GM19455 (cell line): ENCODE data around the gene WWOX.

Experiments used
- ATAC-seq: cut with Tn5 transposase; IDR thresholded peaks from one replicate; pipeline ENCODE4 v1.9.1; 2021; ENCODE audit not compliant: unreplicated experiment

Gene WWOX

DNA sequence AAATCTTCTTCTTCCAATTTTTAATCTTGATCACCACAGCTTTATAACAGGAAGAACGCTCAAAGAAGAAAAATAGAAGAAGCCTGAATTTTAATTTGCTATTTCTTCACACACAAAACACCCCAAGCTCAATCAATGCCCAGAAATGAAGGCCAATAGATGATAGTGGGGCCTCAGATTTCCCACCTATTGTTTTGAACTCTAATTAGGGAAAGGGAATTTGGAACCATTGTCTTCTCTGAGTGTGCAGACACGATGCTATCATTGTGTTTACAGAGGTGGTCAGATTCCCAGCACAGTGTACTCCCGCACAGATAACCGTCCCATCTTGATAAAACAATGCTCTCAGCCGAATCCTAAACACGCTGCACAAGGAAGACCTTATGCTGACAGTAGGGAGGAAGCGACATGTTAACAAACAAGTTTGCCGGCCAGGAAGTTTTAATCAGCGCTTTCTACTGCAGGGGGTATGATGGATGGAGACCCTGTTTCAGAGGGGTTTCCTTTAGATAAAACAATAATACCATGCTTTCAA, 816.4 kb downstream of the WWOX start:
- no peak for ATAC-seq

GRCh38 chr16:78916928-78917545, 817.6 kb downstream of the WWOX start:
- ATAC-seq: no peak

DNA sequence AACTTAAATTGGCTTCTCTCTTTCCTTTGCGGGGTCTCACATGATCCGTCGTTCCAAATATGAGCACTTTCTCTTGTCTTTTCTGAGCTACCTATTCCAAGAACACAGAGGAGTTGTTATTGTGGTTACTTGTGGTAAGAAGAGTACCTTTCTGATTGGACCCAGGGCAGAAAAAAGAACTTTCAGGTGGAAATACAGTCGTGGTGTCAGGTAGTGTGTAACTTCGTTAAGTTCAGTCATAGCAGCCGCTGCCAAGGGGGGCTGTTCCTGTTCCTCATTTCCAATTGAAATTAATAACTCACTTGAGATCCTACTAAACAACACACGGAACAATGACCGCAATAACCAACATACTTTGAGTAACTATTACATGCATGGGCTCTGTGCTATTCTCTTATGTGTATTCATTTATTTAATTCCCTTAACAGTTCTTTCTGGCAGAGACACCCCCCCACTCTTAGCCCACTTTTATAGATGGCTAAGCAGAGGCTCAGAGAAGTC, 819.4 kb downstream of the WWOX start:
- no peak for ATAC-seq

GRCh38 chr16:78919852-78920251, 820.4 kb downstream of the WWOX start:
- no peak for ATAC-seq

GRCh38 chr16:78920621-78921020, 821.2 kb downstream of the WWOX start:
- ATAC-seq: no peak

DNA sequence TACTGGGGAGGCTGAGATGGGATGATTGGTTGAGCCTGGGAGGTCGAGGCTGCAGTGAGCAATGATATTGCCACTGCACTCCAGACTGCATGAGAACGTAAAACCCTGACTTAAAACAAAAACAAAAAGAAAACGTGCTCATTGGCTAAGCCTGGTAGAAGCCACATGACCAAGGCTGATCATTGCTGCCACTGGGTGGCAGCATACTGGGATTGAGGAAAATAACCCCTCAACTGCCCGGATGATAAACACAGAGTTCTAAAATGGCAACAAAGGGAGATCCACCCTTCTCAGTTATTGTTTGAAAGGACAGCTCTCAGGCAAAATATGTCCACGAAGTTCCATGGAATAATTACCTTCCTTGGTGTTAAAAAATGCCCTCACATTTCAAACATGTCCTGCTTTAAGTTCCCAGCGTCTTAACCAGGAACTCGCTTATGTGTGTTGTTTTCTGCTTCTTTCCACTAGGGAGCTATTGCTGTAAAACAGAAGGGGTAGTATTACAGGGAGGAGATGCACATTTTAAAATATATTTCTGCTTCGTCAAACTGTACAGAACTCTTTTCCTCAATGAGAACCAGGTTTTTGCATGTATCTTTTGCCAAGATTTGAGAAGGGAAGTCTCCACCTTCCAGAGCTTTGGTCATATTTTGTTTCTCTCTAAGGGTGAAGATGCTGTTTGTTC, 825.8 kb downstream of the WWOX start:
- ATAC-seq: no peak

GRCh38 chr16:78926723-78927210, 827.3 kb downstream of the WWOX start:
- ATAC-seq: no peak

- no peak for ATAC-seq
Measured at GRCh38 chr16:78927766-78928165, 828.3 kb downstream of the WWOX start.

GRCh38 chr16:78929841-78930240, 830.4 kb downstream of the WWOX start:
- ATAC-seq: no peak

DNA sequence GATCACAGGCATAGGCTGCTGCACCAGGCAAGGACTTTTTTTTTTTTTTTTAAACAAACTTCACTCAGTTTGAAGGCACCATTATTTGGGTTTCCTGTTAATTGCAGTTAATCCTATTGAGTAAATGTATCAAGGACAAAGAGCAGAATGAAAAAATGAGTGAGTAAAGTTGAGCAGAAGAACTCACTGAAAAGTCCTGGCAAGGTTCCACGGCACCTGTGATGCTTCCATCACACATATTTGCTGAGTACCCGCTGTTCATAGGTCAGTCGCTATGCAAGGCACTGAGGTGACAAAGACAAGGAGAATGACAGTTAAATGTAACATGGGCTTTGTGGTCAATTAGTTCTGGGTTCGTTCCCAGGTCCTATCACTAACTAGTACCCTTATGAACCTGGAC, 831.1 kb downstream of the WWOX start:
- ATAC-seq: no peak

GRCh38 chr16:78931267-78931666, 831.8 kb downstream of the WWOX start:
- ATAC-seq: no peak

- ATAC-seq: no peak
Measured at GRCh38 chr16:78931678-78932077, 832.2 kb downstream of the WWOX start.

DNA sequence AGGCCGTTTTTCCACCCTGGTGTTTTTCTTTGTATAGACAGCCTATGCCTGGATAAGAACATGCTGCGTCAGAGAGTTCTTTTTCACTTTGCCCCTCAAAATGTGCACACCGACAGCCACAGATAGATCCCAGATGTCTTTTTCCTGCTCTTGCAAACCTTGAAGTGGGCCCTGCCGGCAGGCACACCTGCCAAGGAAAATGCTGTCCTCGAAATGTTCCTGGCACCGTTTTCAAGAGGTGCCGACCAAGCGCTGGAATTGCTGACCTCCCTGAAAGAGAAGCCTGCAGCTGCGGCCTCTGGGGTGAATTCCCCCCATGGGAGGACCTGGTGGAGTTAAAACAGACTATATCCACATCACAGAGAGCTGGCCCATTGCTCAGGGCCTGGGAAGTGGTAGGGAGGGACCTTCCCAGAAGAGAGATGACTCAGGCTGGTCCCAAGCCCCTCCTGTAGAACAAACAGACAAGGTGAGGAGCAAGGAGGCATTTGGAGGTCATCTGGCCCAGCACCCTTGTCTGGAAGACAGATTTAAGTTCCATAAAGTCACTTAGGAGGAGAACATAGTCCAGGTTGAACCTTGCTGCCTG, 833.0 kb downstream of the WWOX start:
- ATAC-seq: no peak

- no peak for ATAC-seq
Measured at GRCh38 chr16:78936060-78936459, 836.6 kb downstream of the WWOX start.

DNA sequence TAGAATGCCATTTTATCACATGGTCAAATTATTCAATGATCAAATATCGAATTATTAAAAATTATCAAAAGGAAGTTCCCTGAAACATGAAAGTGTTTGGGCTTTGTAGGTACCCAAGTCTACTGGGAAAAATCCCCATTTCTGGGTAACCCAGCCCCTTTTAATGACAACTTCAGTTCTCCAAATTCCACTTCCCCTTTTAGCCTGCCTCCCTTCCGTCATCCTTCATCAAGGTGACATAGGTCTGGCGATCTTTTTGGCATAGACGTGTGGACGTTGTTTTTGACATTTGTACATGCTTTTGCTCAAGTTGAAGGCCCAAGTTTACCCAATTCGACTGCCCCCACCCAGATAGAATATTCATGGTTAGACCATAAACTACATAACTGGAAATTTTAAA, 840.1 kb downstream of the WWOX start:
- no peak for ATAC-seq

DNA sequence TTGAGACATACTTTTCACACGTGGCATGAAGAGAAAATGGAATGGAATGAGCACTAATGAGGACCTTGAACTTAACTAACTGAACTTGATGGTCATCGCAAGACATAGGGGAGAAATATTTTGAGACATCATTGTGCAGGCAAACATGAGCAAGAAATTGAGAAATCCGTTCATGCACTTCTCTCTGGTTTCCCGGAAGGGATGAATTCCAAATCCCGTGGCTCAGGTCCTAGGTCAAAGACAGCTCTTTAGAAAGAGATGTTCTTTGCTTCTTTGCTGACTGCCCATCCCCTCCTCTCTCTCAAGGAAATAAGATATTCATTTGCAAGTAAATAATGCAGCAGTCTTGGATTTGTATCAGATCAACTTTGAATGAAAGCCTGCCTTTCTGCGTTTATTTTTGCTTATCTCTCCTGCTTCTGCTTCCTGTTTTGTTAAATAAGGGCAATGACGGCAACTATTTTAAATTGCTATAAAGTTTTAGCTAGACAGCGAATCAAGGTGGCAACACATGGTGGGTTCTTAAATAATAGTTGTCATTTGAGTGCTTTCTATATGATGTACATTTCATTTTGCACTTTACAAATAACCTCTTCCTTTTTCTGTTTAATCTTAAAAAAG, 843.3 kb downstream of the WWOX start:
- no peak for ATAC-seq

DNA sequence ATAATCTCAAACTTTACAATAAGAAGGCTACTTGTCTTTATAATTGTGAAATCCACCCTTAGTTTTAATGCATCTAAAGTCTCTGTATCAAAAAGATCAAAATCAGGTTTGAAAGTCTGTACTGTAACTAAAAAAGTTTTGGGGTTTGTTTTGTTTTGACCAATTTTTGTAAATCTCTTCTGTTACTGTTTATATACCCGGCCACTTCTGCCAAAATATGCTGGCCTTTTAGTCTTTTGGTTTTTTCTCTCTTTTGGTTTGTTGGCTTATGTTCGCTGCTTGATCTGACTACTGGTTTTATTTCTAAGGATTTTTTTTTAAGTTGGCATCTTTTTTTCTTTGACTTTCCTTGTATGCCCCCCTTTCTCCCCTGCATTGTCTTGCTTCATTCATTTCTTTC, 845.9 kb downstream of the WWOX start:
- no peak for ATAC-seq

GRCh38 chr16:78946556-78946955, 847.1 kb downstream of the WWOX start:
- no peak for ATAC-seq

- no peak for ATAC-seq
Measured at GRCh38 chr16:78950768-78951167, 851.3 kb downstream of the WWOX start.

- ATAC-seq: no peak
Measured at GRCh38 chr16:78952630-78953029, 853.2 kb downstream of the WWOX start.

GRCh38 chr16:78953526-78953925, 854.1 kb downstream of the WWOX start:
- ATAC-seq: no peak

GRCh38 chr16:78955206-78955605, 855.8 kb downstream of the WWOX start:
- no peak for ATAC-seq
